D721Med (cell line): Measurements from ENCODE around the gene NEUROG2.
"Not testable (repeated sequence)": the region's sequence is repeated elsewhere in the genome, so short reads cannot be mapped to it uniquely, and the experiment has no call there.

Source experiments
- DNase-seq: peaks from one replicate; pipeline ENCODE4 v3.0.0; 2011; ENCODE audit warnings: low spot score; ENCODE audit not compliant: insufficient read length
- FAIRE-seq: peaks from 2 replicates; lab custom pipeline; 2011; peaks lifted over from hg19 to GRCh38; lab: Jason Lieb, UNC
- CTCF ChIP-seq: IDR thresholded peaks from 2 replicates; pipeline ENCODE4 v1.5.1; 2012; ENCODE audit warnings: mild to moderate bottlenecking, control low read depth; ENCODE audit not compliant: insufficient read depth; ENCODE audit errors: missing control alignments

NEUROG2 gene

DNA sequence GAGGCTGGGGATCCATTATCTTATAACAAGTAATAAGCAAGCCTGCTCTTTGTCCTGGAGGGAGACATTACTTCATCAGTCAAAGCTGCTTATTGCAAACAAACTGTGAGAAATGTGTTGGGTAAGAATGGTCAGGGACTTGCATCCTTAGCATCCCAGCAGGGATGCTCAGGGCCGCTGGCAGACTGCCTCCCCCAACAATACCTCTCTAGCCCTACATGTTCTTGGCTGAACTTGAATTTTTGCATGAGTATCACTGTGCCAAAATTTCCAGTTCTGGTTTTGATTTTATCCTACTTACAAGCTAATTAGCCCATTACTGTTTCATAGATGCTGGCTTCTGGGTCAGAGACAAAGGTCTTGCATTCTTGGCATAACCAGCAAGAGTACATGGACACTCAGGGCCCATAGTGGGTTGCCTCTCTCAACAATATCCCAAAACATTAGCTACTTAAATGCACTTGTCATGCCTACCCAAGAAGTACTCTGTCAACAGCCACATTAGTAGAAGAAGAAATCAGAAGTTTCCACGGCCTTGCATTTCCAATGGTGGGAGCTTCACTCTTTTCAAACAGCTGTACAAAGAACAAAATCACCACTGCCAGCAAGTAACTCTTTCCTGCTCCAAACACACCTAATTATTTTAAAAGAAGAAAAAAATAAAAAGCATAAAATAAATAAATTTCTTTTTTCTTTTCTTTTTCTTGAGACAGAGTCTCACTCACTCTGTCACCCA is 41.9 kb upstream of the NEUROG2 start:
- FAIRE-seq: no peak
- no peak for DNase-seq
- no peak for TF ChIP-seq CTCF

GRCh38 chr4:112554271-112554670 is 38.3 kb upstream of the NEUROG2 start:
- not testable (repeated sequence) for FAIRE-seq, DNase-seq

DNA sequence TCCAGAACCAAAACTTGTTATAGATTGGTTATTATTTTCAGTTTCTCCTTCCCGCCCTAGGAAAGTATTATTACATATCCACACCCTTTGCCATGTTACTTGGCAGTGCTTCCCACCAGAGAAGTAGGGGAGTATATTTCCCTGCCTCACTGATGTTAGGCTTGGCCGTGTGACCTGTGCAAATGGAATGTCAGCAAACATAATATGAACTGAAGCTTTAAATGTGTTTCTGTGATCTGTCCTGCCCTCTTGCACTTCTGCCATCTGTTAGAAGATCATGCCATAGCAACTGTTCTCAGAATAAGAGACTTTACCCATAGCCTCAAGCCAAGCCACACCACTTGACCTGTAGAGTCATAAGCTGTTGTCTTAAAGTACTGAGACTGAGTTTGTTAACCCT is 36.7 kb upstream of the NEUROG2 start:
- DNase-seq (no peak), FAIRE-seq (no peak)
- TF ChIP-seq CTCF: no peak

DNA sequence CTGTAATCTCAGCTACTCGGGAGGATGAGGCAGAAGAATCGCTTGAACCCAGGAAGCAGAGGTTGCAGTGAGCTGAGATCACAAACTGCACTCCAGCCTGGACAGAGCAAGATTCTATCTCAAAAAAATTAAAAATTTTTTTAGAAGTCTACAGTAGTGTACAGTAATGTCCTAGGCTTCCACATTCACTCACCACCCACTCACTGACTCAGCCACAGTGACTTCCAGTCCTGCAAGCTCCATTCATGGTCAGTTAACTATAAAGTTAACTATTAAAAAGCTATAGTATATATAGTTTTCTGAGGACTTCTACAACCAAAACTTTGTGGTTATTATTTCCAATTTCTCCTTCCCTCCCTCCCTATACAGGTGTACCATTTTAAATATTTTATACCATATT is 34.7 kb upstream of the NEUROG2 start:
- TF ChIP-seq CTCF: no peak
- DNase-seq: no peak
- FAIRE-seq: no peak

DNA sequence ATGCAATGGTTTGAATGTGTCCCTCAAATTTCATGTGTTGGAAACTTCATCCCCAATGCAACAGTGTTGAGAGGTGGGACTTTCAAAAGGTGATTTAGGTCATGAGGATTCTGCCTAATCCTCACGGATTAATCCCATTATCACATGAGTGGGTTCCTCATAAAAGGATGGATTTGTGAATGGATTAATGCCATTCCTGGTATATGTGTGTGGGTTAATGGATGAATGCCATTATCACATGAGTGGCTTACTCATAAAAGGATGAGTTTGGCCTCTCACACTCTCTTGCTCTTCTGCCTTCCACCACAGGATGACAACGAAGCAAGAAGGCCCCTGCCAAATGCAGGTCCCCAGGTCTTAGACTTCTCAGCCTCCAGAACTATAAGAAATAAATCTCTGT is 30.5 kb upstream of the NEUROG2 start:
- no peak for TF ChIP-seq CTCF
- peak; percentile 85 for FAIRE-seq
- no peak for DNase-seq

DNA sequence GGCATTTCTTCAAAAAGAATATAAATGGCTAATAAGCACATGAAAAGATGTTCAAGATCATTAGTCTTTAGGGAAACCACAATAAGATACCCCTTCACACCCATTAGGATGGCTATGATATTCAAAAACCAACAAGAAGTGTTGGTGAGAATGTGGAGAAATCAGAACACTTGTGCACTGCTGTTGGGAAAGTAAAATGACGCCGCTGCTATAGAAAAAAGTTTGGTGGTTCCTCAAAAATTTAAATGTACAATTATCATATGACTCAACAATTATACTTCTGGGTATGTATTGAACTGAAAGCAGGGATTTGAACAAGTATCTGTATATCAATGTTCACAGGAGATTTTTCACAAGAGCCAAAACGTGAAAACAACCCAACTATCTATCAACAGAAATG is 29.4 kb upstream of the NEUROG2 start:
- no peak for DNase-seq
- no peak for TF ChIP-seq CTCF
- FAIRE-seq: no peak

GRCh38 chr4:112540695-112541094 is 24.7 kb upstream of the NEUROG2 start:
- TF ChIP-seq CTCF: no peak
- FAIRE-seq: no peak
- no peak for DNase-seq
